ENCODE results near the gene LMTK2. TPM values are rescaled to one million over a fixed set of nuclear protein-coding genes. Genes with fewer than 3 reads are reported as not detected.

LMTK2 gene
- total and polyA plus RNA-seq, 3 donors from 2014 or later, result 16.1 to 36.1 (median 35.5) TPM

DNA sequence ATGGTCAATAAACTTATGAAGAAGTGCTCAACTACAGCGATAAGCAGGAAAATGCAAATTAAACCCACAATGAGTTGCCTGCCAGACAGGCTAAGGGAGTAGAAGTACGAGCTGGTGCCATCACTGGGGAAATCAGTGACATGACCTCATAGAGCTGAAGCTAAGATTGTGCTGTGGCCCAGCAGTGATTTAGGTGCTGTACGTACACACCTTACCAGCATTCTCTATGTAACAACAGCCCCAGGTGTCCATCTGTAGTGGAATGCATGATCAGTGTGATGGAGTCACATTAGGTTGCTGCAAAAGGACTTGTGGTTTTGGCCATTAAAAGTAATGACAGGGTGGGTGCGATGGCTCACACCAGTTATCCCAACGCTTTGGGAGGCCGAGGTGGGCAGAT lies 151.0 kb downstream of the LMTK2 start:
- no peaks in the 10 kb centered on the region for H3K36me3 ChIP-seq (ENCODE audit: low read depth, missing control alignments)
- intact Hi-C loops (cut with DNase I; ENCODE audit: low total_unique reads), result no loop called here
- no peaks in the 10 kb centered on the region for H3K9me3 ChIP-seq
- H3K4me1 ChIP-seq, result no peaks in the 10 kb centered on the region
- 75 to 85% methylated on average over 6 of the region's 6 CpGs for WGBS, 2 donors
- no peak overlapping the region for H3K27ac ChIP-seq
- no peaks in the 10 kb centered on the region for H3K27me3 ChIP-seq
- TF ChIP-seq POLR2A (IDR thresholded peaks at IDR 0.05), result no peak
- TF ChIP-seq, protein P1, sequence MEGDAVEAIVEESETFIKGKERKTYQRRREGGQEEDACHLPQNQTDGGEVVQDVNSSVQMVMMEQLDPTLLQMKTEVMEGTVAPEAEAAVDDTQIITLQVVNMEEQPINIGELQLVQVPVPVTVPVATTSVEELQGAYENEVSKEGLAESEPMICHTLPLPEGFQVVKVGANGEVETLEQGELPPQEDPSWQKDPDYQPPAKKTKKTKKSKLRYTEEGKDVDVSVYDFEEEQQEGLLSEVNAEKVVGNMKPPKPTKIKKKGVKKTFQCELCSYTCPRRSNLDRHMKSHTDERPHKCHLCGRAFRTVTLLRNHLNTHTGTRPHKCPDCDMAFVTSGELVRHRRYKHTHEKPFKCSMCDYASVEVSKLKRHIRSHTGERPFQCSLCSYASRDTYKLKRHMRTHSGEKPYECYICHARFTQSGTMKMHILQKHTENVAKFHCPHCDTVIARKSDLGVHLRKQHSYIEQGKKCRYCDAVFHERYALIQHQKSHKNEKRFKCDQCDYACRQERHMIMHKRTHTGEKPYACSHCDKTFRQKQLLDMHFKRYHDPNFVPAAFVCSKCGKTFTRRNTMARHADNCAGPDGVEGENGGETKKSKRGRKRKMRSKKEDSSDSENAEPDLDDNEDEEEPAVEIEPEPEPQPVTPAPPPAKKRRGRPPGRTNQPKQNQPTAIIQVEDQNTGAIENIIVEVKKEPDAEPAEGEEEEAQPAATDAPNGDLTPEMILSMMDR (IDR thresholded peaks at IDR 0.05), result no peak
- no peak overlapping the region for H3K4me3 ChIP-seq
- no peak for DNase-seq

Other genes with a start within 250 kb of the LMTK2 start
- gene ASNS, start 234.5 kb upstream of the LMTK2 start, total RNA-seq, result 10 to 100 TPM; 31.7 to 54.1 TPM
- 73.6 TPM for gene ASNS, start 234.5 kb upstream of the LMTK2 start, polyA plus RNA-seq (ENCODE audit: insufficient read depth, low read depth, low replicate concordance)
- not detected for gene OCM2, start 116.7 kb upstream of the LMTK2 start, total RNA-seq
- gene OCM2, start 116.7 kb upstream of the LMTK2 start, polyA plus RNA-seq (ENCODE audit: insufficient read depth, low read depth, low replicate concordance), result not detected
- gene BHLHA15, start 104.6 kb downstream of the LMTK2 start, total RNA-seq, result 1 to 10 TPM in 1 of 2 donors, under 1 TPM in 1; 0.50 to 2.4 TPM
- gene BHLHA15, start 104.6 kb downstream of the LMTK2 start, polyA plus RNA-seq (ENCODE audit: insufficient read depth, low read depth, low replicate concordance), result not detected
- gene TECPR1, start 145.4 kb downstream of the LMTK2 start, total RNA-seq, result 10 to 100 TPM; 18.5 to 24.6 TPM
- 13.5 TPM for gene TECPR1, start 145.4 kb downstream of the LMTK2 start, polyA plus RNA-seq (ENCODE audit: insufficient read depth, low read depth, low replicate concordance)
- gene BRI3, start 174.8 kb downstream of the LMTK2 start, total RNA-seq, result 10 to 100 TPM; 61.1 to 76.3 TPM
- gene BRI3, start 174.8 kb downstream of the LMTK2 start, polyA plus RNA-seq (ENCODE audit: insufficient read depth, low read depth, low replicate concordance), result 167 TPM